Measurements from ENCODE around the gene IGF2. TPM values are rescaled to one million over a fixed set of nuclear protein-coding genes. Genes with fewer than 3 reads are reported as not detected.

Gene IGF2
- total RNA-seq, 1 donor from 2014 or later, result 6.6 TPM

DNA sequence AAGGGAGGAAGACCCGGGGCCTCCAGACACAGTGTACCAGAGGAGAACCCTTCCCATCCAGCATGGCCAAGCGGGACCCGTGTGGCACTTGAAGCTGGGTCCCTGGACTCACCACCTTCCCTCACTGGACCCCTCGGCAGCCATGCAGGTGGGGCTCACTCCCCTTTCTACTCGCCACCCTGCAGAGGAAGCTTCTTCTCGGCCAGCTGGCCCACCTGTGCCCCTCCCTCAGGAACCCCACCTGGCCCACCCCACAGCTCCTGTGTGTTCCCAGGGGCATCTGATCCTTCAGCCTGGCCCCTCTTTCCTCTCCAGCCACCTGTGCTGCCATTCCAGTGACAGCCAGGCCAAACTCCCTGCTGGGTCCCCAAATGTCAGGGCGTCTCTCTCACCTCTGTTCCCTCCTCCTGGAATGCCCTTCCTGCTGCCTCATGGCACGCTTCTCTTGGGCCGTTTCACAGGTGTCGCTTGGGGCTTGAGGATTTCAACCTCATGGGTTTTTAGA lies 38.0 kb downstream of the IGF2 start:
- Histone ChIP-seq H3K36me3 (ENCODE audit: control insufficient read depth, insufficient read depth, low read length) (no peaks in the 10 kb centered on the region), H3K27me3 (ENCODE audit: control insufficient read depth, insufficient read depth, low read length) (peaks cover 6% of the 10 kb centered on the region), H3K4me3 (ENCODE audit: low read depth, low read length) (no peak overlapping the region)
- FAIRE-seq (no peak), DNase-seq (ENCODE audit: low read depth) (no peak)
- TF ChIP-seq CTCF (IDR thresholded peaks at IDR 0.05; ENCODE audit: insufficient read depth, low read length, severe bottlenecking), result no peak

GRCh38 chr11:2100361-2101170 lies 38.6 kb downstream of the IGF2 start:
- no peaks in the 10 kb centered on the region for H3K36me3 ChIP-seq (ENCODE audit: control insufficient read depth, insufficient read depth, low read length)
- no peak for TF ChIP-seq CTCF (IDR thresholded peaks at IDR 0.05; ENCODE audit: insufficient read depth, low read length, severe bottlenecking)
- DNase-seq (ENCODE audit: low read depth) (peak; percentile 35), FAIRE-seq (no peak)
- H3K27me3 ChIP-seq (ENCODE audit: control insufficient read depth, insufficient read depth, low read length), result peaks cover 4% of the 10 kb centered on the region
- no peak overlapping the region for H3K4me3 ChIP-seq (ENCODE audit: low read depth, low read length)

- Histone ChIP-seq H3K36me3 (ENCODE audit: control insufficient read depth, insufficient read depth, low read length) (no peaks in the 10 kb centered on the region), H3K4me3 (ENCODE audit: low read depth, low read length) (no peak overlapping the region), H3K27me3 (ENCODE audit: control insufficient read depth, insufficient read depth, low read length) (peaks cover 4% of the 10 kb centered on the region)
- TF ChIP-seq CTCF (IDR thresholded peaks at IDR 0.05; ENCODE audit: insufficient read depth, low read length, severe bottlenecking), result peak; percentile 50
- FAIRE-seq, result no peak
- peak; percentile 83 for DNase-seq (ENCODE audit: low read depth)
Observed at GRCh38 chr11:2099516-2100349, 39.5 kb downstream of the IGF2 start.

DNA sequence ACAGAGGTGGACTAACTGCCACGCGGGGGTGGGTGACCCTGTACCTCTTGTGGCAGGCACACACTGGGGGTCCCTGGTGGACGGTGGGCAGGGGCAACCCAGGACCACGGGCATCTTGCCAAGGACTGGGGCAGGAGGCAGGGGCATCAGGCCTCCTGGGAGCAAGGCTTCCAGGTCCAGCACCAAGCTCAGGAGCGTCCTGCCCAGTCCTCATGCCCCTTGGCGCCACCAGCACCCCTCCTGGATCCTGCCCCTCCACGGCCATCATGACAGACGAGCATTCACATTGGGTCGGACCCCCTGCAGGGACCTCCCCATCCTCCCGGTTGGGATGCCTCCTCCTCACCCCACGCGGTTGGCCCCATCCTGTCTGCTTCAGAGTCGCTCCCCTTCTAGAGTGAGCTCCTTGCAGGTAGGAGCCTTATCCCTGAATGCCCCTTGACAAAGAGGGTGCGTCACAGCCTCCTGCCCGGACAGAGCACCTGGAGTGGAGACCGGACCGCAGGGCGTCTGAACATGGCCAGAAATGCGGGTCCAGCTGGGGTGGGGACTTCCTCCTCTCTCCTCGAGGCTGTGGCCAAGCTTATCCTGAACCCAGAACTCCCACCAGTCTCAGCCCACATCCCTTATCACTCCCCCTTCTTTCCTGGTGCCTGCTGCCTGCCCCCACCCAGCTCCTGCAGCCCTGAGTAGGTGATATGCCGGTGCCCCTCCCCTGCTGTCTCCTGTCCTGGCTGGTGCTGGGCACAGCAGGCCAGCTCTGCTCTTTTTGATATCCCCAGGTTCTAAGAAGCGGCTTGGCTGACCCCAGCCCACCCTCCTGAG lies 40.3 kb downstream of the IGF2 start:
- TF ChIP-seq CTCF (IDR thresholded peaks at IDR 0.05; ENCODE audit: insufficient read depth, low read length, severe bottlenecking), result no peak
- peaks cover 4% of the 10 kb centered on the region for H3K27me3 ChIP-seq (ENCODE audit: control insufficient read depth, insufficient read depth, low read length)
- no peak overlapping the region for H3K4me3 ChIP-seq (ENCODE audit: low read depth, low read length)
- FAIRE-seq (no peak), DNase-seq (ENCODE audit: low read depth) (peak; percentile 55)
- H3K36me3 ChIP-seq (ENCODE audit: control insufficient read depth, insufficient read depth, low read length), result no peaks in the 10 kb centered on the region

DNA sequence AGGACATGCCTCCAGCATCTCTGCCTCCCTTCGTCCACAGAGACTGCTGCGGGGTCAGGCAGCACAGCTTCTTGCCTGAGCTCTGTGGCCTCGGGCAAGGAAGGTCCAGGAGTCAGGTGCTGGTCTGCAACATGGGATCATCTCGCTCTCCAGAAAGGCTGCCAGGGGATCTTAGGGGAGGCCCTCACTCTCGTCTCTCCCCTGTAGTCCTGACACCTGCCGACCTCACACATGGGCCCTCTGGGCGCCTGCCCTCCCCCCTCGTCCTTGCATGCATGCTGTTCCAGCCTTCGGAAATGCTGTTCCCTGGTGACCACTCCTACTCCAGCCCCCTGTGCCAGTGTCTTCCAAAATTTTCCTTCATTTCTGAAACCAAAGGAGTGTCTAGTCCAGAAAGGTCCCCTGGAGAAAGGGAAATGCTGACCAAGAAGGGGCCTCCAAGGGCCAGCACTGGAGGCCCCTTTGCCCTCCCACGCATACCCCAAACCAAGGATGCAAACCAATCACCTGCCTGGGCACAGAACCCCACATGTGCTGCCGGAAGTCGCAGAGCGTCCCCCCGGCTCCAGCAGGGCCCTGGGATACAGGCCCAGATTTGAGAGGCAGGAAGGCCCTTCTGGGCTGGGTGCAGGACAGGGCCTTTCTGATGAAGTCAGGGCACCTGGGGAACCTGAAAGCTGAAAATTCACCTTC lies 41.0 kb downstream of the IGF2 start:
- TF ChIP-seq CTCF (IDR thresholded peaks at IDR 0.05; ENCODE audit: insufficient read depth, low read length, severe bottlenecking), result no peak
- Histone ChIP-seq H3K4me3 (ENCODE audit: low read depth, low read length) (no peak overlapping the region), H3K27me3 (ENCODE audit: control insufficient read depth, insufficient read depth, low read length) (peaks cover 4% of the 10 kb centered on the region), H3K36me3 (ENCODE audit: control insufficient read depth, insufficient read depth, low read length) (no peaks in the 10 kb centered on the region)
- no peak for DNase-seq (ENCODE audit: low read depth)
- no peak for FAIRE-seq
